SK-N-SH treated with all-trans-retinoic acid at 6 μM for 48 hours (cell line): ENCODE measurements around the gene NTN1.

Experiments
- BACH2 ChIP-seq: fragments of 250-450 bp; sonication (Bioruptor Pico); IDR thresholded peaks from 2 replicates; pipeline ENCODE4 v1.9.0; 2021; ENCODE audit warnings: mild to moderate bottlenecking, borderline replicate concordance
- ISL1 ChIP-seq: fragments of 250-450 bp; sonication (Bioruptor Pico); IDR thresholded peaks from 2 replicates; pipeline ENCODE4 v2.1.2; 2022; ENCODE audit warnings: mild to moderate bottlenecking, moderate library complexity
- OSR1 ChIP-seq: fragments of 250-450 bp; sonication (Bioruptor Pico); IDR thresholded peaks from 2 replicates; pipeline ENCODE4 v1.8.0; 2022; ENCODE audit warnings: moderate library complexity, mild to moderate bottlenecking, inconsistent platforms
- PPARA ChIP-seq: fragments of 250-450 bp; sonication (Bioruptor Pico); IDR thresholded peaks from 2 replicates; pipeline ENCODE4 v1.5.0; 2020; ENCODE audit warnings: mild to moderate bottlenecking, borderline replicate concordance
- SNAI2 ChIP-seq: fragments of 250-450 bp; sonication (Bioruptor Pico); IDR thresholded peaks from 2 replicates; pipeline ENCODE4 v1.5.0; 2020; ENCODE audit warnings: mild to moderate bottlenecking, moderate library complexity
- TCF4 ChIP-seq: fragments of 250-450 bp; sonication (Bioruptor Pico); IDR thresholded peaks from 2 replicates; pipeline ENCODE4 v1.8.0; 2021; ENCODE audit warnings: mild to moderate bottlenecking, moderate library complexity, borderline replicate concordance
- ZFP30 ChIP-seq: fragments of 450-650 bp; formaldehyde crosslinking; IDR thresholded peaks from 2 replicates; pipeline ENCODE4 v1.5.0; 2022; ENCODE audit warnings: mild to moderate bottlenecking, moderate library complexity
- ZNF565 ChIP-seq: fragments of 450-650 bp; formaldehyde crosslinking; conservative IDR thresholded peaks from 2 replicates; pipeline ENCODE4 v1.5.0; 2020; ENCODE audit warnings: low read depth, mild to moderate bottlenecking, moderate library complexity

GRCh38 chr17:9021992-9022572 lies 772 bp downstream of the NTN1 start:
- TF ChIP-seq PPARA (no peak), OSR1 (CRISPR knock-in tag) (no peak), ZFP30 (CRISPR knock-in tag) (no peak), ISL1 (CRISPR knock-in tag) (no peak), ZNF565 (CRISPR knock-in tag) (no peak), BACH2 (CRISPR knock-in tag) (no peak), SNAI2 (CRISPR knock-in tag) (no peak), TCF4 (CRISPR knock-in tag) (no peak)
